ENCODE data around the gene NDUFAF2.

NDUFAF2 gene

DNA sequence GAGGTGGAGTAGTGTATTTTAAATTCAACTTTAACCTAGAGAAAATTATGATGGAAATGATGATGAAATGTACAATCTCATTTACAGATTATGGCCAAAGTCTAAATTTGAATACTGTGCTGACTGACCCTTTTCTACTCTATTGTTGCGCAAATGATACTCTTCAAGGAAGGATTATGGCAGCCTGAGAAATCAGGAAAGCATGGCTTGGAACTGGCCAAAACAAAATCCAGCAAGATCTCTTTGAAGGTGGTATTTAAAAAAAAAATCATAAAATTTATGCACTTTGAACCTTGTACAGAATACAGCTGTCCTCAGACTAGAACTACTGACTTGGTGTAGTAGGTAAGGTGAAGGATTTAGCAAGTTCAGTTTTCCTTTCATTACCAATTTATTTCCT, 105.3 kb downstream of the NDUFAF2 start:
- no peak overlapping the region for H3K4me3 ChIP-seq (ENCODE audit: control insufficient read depth, low read depth, low read length)
- DNase-seq (ENCODE audit: low read depth): no peak
- TF ChIP-seq, protein P1, sequence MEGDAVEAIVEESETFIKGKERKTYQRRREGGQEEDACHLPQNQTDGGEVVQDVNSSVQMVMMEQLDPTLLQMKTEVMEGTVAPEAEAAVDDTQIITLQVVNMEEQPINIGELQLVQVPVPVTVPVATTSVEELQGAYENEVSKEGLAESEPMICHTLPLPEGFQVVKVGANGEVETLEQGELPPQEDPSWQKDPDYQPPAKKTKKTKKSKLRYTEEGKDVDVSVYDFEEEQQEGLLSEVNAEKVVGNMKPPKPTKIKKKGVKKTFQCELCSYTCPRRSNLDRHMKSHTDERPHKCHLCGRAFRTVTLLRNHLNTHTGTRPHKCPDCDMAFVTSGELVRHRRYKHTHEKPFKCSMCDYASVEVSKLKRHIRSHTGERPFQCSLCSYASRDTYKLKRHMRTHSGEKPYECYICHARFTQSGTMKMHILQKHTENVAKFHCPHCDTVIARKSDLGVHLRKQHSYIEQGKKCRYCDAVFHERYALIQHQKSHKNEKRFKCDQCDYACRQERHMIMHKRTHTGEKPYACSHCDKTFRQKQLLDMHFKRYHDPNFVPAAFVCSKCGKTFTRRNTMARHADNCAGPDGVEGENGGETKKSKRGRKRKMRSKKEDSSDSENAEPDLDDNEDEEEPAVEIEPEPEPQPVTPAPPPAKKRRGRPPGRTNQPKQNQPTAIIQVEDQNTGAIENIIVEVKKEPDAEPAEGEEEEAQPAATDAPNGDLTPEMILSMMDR (conservative IDR thresholded peaks at IDR 0.05; ENCODE audit: control insufficient read depth, insufficient read depth, low read depth, low read length): no peak

DNA sequence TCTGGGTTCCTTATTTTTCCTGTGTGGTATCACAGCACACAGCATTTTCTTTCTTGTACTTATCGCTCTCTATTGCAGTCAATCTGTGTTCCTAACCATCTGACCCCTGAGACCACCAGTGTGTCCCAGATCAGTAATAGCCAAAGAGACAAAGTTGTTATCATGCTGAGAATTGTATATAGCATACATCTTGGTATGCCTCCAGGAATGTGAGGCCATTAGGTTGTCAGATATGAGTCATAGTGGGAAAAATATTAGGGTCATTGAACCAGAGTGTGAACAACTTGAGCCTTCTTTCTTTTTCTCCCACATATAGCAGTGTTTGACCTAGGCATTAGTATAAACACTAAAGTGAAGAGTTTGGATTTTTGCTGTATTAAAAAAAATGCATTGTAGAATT, 106.3 kb downstream of the NDUFAF2 start:
- peak; percentile 68 for DNase-seq (ENCODE audit: low read depth)

DNA sequence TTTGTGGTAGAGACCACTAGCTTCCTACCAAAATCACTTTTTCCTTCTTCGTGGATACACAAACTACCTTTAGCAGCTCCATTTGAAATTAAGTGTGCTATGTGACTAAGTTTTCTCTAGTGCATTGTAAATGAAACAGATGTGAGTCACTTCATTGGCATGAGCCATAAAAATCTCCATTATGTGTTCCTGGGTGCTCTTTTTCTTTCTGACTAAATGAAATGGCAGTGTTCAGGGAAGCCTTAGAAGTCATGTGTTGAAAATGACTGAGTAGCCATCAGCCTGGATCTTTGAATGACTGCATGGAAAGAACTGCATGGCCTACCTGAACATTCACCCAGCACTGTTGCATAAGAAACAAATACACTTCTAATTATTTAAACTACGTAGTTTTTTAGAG, 107.9 kb downstream of the NDUFAF2 start:
- TF ChIP-seq, protein P1 (conservative IDR thresholded peaks at IDR 0.05; ENCODE audit: control insufficient read depth, insufficient read depth, low read depth, low read length): no peak
- no peak overlapping the region for H3K4me3 ChIP-seq (ENCODE audit: control insufficient read depth, low read depth, low read length)
- peak; percentile 91 for DNase-seq (ENCODE audit: low read depth)

More for the DNA sequence above, 106.3 kb downstream of the NDUFAF2 start:
- TF ChIP-seq, protein P1 (conservative IDR thresholded peaks at IDR 0.05; ENCODE audit: control insufficient read depth, insufficient read depth, low read depth, low read length): no peak
- no peak overlapping the region for H3K4me3 ChIP-seq (ENCODE audit: control insufficient read depth, low read depth, low read length)

DNA sequence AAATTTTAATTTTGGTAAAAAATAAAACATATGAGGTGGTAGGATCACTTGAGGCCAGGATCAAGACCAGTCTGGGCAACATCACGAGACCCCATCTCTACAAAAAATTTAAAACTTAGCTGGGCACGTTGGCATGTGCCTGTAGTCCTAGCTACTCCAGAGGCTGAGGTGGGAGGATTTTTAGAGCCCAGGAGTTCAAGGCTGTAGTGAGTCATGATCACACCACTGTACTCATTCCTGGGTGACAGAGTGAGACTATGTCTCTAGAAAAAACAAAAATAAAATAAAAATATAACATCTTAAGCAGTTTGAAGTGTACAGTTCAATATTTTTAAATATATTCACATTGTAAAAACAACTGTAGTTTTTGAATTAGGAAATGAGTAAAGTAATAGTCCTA, 108.9 kb downstream of the NDUFAF2 start:
- DNase-seq (ENCODE audit: low read depth): peak; percentile 52
- TF ChIP-seq, protein P1 (conservative IDR thresholded peaks at IDR 0.05; ENCODE audit: control insufficient read depth, insufficient read depth, low read depth, low read length): no peak
- H3K4me3 ChIP-seq (ENCODE audit: control insufficient read depth, low read depth, low read length): no peak overlapping the region

DNA sequence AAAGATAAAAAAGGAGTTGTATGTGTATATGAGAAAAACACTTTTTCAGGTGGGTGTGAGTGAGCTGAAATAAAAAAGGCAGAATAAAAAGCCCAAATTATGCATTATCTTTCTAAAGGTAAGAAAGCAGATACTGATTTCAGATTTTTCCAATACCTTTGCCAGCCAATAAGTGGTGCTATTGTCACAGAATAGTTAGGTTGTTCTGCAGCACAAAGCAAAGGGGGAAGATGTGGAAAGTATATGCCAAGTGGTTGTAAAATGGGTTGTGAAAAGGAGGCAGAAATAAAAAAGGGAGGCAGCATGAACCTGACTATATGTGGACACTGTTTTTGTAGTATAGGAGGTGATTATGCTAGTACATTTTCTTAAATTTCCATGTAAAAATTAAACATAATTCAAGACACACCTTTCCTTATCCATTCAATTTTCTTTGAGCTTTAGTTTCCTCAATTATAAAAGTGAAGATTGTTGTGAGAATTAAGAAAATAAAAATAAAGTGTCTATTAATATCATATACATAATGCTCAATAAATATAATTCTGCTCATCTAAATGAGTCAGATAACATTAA, 110.5 kb downstream of the NDUFAF2 start:
- TF ChIP-seq, protein P1 (conservative IDR thresholded peaks at IDR 0.05; ENCODE audit: control insufficient read depth, insufficient read depth, low read depth, low read length): peak; percentile 85
- no peak overlapping the region for H3K4me3 ChIP-seq (ENCODE audit: control insufficient read depth, low read depth, low read length)
- peak; percentile 70 for DNase-seq (ENCODE audit: low read depth)

DNA sequence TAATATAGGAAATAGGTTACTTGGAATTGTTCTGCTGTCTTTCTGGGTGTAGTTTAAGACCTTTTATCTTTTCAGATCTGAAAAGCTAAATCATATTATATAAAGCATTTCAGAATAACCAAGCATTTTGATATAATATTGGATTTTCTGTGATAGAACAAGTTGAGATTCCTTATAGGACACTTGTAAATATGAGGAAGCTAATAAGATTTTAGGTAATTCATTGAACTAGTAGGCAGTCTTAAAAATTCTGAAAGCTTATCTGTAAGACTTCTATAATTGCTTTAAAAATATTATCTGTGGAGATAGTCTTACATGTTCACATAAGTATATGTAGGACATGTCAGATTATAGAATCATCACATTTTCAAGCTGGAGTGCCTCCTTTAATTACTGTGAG, 114.5 kb downstream of the NDUFAF2 start:
- no peak for DNase-seq (ENCODE audit: low read depth)
- TF ChIP-seq, protein P1 (conservative IDR thresholded peaks at IDR 0.05; ENCODE audit: control insufficient read depth, insufficient read depth, low read depth, low read length): no peak
- no peak overlapping the region for H3K4me3 ChIP-seq (ENCODE audit: control insufficient read depth, low read depth, low read length)

DNA sequence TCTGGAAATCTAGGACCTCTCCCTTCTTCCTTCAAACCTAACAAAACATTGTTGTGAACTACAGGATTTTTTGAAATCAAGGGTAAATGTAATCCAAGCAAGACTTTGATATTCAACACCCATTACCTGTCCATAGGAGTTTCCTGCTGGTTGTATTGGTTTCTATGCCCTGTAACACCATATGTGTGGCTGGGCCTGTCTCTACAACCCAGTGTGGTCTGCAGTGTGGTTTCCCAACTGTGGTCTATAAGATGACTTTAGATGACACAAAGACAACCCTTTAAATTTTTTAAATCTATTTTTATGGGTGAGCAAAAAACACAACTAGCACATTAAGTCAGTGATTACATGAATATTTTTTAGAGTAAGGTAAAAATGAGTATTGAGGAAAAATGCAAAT, 124.1 kb downstream of the NDUFAF2 start:
- TF ChIP-seq, protein P1 (conservative IDR thresholded peaks at IDR 0.05; ENCODE audit: control insufficient read depth, insufficient read depth, low read depth, low read length): no peak
- no peak for DNase-seq (ENCODE audit: low read depth)
- H3K4me3 ChIP-seq (ENCODE audit: control insufficient read depth, low read depth, low read length): no peak overlapping the region
